Fibroblast of peridontal ligament (primary cell): ENCODE measurements around the gene LINGO3.
"Not testable (repeated sequence)": the region's sequence is repeated elsewhere in the genome, so short reads cannot be mapped to it uniquely, and the experiment has no call there.

Source experiments
- DNase-seq: peaks from one replicate; pipeline ENCODE4 v3.0.0-alpha.2; 2010; ENCODE audit errors: extremely low read depth

Gene LINGO3

GRCh38 chr19:2282062-2282861 is 25.7 kb downstream of the LINGO3 start, which contains the start of gene PEAK3:
Gene PEAK3, minus strand, starts transcription at chr19:2282175. Its CDS starts 1,244 bp downstream, at chr19:2280931.
- DNase-seq, result no peak

- not testable (repeated sequence) for DNase-seq
Measured at GRCh38 chr19:2281265-2282061, 26.5 kb downstream of the LINGO3 start.

- DNase-seq, result no peak
Measured at GRCh38 chr19:2280633-2281264, 27.2 kb downstream of the LINGO3 start.

- DNase-seq, result no peak
Measured at GRCh38 chr19:2278459-2279158, 29.3 kb downstream of the LINGO3 start.

GRCh38 chr19:2277138-2277537 is 30.8 kb downstream of the LINGO3 start:
- no peak for DNase-seq

GRCh38 chr19:2276429-2276986 is 31.4 kb downstream of the LINGO3 start:
- no peak for DNase-seq

- no peak for DNase-seq
Measured at GRCh38 chr19:2275588-2276428, 32.1 kb downstream of the LINGO3 start.

- peak; percentile 50 for DNase-seq
Measured at GRCh38 chr19:2274931-2275535, 32.9 kb downstream of the LINGO3 start.

- DNase-seq, result no peak
Measured at GRCh38 chr19:2274185-2274711, 33.7 kb downstream of the LINGO3 start.

- DNase-seq, result peak; percentile 53
Measured at GRCh38 chr19:2273356-2274184, 34.4 kb downstream of the LINGO3 start.

GRCh38 chr19:2271234-2272103 is 36.5 kb downstream of the LINGO3 start:
- peak; percentile 76 for DNase-seq

- DNase-seq, result peak; percentile 84
Measured at GRCh38 chr19:2270423-2271233, 37.3 kb downstream of the LINGO3 start.

GRCh38 chr19:2270157-2270422 is 37.9 kb downstream of the LINGO3 start:
- peak; percentile 24 for DNase-seq

GRCh38 chr19:2269244-2270156 is 38.5 kb downstream of the LINGO3 start:
- DNase-seq, result peak; percentile 94

GRCh38 chr19:2268861-2269243 is 39.1 kb downstream of the LINGO3 start:
- DNase-seq, result no peak

- DNase-seq, result no peak
Measured at GRCh38 chr19:2268480-2268830, 39.5 kb downstream of the LINGO3 start.
